Fibroblast of skin of back (primary cell): Measurements from ENCODE around the gene TIAM2.

Experiments
- DNase-seq: peaks from one replicate; pipeline ENCODE4 v3.0.0-alpha.2; 2013

TIAM2 gene

GRCh38 chr6:155132617-155133016 lies 137.5 kb downstream of the TIAM2 start:
- DNase-seq = no peak

DNA sequence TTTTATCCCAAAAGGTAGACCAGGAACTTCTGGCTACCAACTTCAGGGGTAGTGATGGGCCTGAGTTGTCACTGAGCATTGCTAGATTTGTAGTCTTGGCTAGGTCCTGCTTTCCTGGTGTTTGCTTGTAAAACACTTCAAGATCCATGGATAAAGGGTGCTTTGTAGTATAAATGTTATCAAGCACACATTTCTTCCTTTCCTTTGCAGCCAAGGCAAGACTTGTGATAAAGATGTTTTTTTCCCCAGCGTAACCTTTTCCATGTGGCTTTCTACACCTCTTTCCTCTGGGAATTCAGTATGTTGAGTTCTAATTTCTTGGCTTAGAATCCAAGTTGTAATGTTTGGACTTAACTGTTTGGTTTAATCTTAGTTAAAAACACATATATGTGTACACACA lies 145.9 kb downstream of the TIAM2 start:
- DNase-seq = no peak

DNA sequence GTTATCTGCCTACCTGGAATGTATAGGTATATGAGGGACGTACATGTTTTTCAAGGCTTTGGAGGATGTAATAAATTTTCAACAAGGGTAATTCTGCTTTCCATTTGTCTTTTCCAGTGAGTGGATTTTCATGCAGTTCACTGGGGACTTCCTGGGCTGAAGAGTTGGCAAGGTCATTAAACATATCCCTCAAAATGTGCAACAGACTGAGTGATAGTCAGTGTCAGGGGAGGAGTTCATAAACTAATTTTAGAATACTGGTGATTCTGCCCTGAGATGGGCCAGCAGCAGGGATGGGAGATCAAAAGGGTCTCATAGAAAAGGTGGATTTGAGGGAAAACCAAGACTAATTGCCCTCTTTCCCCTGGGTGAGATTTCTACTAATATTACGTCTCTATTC lies 146.4 kb downstream of the TIAM2 start:
- no peak for DNase-seq

DNA sequence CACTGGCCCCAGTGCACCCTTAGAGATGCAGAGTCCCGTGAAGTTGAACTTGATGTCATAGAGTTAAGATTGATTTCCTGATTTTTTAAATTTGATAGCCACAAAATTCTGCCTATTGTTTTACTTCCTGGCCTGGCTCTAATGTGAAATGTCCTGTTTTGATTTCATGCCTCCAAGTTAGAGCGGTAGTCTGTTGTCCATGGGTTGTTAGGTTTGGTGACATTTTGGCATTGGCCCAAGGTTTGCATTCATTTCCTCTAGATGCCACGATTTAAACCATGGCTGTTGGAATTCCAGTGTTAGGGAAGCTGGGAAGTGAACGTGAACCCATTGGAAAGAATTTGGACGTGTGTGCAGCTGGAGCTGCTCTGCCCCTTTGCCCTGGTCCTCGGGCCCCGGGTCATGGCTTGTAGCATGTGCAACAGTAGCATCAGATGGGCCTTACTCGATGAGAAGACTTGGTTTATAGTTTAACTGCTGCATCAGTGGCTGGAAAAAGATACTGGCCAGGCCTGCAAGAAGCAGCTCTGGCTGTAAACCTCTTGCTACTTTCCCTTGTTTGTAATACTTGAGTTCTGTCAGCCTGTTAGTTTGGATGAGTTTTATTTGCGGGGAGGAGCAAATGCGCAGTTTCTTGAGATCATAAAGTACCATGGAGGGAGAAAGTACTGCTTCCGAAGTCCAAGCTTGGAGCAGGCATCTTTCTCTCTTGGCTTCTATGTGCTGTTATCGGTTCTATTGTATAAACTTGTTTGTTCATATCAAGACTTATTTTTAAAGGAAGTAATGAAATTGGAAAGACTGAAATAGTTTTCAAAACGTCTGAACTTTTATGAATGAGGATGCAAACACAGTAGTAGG lies 147.3 kb downstream of the TIAM2 start:
- DNase-seq = peak; percentile 46

DNA sequence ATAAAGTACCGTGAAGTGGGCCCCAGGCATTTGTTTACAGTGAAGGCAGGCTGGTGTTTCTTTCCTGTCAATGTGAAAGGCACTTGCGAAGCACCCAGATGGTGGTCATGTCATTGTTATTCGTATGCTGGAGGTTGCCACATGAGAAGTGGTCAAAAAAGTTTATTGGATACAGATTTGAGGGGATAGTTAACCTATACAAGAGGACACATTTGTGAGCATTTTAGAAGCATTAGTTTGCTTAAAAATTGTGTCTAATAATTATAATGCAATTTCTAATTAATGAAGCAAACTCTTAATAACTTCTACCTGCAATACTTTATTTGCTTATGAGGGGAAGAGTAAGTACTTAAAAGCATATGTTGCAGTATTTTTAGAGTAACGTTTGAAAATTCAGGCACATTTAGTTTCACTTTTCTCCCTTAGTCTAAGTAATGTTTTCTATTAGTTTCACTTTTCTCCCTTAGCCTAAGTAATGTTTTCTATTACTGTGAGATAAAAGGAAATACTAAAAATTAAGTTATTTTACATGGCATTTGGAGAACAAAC lies 148.0 kb downstream of the TIAM2 start:
- no peak for DNase-seq

- no peak for DNase-seq
These were observed 148.5 kb downstream of the TIAM2 start for GRCh38 chr6:155143578-155144106.

DNA sequence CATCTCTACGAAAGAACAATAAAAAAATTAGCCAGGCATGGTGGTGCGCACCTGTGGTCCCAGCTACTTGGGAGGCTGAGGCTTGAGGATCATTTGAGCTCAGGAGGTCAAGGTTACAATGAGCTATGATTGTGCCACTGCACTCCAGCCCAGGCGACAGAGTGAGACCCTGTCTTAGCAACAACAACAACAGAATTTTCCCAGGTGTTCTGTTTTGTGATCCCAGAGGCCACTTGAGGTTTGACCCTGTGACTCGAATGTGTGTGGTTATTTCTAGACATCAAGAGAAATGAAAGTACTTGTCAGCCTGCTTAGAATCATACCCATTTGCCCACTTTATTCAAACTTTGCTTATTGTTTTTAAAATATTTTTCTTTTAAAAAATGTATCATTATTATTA lies 151.1 kb downstream of the TIAM2 start:
- DNase-seq = no peak

GRCh38 chr6:155147958-155148663 lies 153.0 kb downstream of the TIAM2 start:
- DNase-seq = no peak

- DNase-seq = no peak
These were observed 156.0 kb downstream of the TIAM2 start for GRCh38 chr6:155150967-155151671.

- DNase-seq = no peak
These were observed 157.3 kb downstream of the TIAM2 start for GRCh38 chr6:155152211-155153076.

DNA sequence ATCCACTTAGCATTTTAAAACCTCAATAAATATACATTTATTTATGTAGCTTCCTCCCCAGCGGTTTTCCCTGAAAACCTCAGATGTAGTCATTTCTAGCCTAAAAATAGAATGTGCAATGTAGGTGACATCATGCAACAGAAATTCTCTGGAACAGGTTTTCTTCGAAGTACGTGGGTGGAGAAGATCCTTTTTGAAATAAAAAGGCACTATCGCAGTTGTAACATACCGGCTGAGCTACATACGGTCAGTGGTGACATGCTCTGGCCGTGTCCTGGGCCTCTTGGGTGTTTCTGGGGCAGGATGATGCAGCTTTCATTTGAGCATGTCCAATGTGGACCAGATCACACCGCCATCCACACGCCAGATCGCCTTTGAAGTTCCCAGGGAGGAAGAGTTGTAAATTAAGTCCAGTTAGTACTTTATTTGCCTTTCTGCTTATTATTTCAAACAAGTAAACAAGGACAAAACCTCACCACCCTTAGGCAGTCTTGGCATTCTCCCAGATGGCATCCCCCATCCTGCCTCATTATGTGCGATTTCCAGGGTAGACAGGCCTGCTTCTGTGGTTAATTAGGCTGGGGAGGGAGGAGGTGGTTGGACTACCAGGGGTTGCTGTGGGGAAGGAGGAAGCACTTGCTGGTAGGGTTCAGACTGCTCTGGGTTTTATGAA lies 159.2 kb downstream of the TIAM2 start:
- DNase-seq = peak; percentile 94

DNA sequence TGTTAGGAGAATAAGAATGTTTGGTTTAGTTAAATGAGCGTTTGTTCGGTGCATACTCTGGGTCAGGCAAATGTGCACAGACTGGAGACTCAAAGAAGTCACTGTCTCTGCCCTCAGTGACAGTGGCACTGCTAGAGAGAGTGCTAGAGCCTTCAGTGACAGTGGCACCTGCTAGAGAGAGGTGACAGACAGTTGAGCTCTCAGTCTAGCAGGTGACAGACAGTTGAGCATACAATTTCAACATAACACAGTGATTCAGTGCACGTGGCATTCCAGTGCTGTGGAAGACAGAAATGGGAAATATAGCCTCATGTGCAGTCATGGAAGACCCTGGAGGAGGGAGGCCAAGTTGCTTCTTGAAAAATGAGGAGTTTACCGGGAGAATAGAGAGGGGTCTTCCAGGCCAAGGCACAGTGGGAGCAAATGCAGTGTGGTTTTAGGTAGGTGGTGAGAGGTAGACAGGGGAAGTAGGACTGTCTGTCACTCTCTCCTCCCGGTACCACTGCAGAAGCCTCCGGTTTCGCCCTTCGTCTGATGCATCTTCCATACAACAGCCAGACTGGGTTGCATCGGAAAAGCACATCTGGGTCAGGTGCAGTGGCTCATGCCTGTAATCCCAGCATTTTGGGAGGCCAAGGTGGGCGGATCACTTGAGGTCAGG lies 160.8 kb downstream of the TIAM2 start:
- no peak for DNase-seq

DNA sequence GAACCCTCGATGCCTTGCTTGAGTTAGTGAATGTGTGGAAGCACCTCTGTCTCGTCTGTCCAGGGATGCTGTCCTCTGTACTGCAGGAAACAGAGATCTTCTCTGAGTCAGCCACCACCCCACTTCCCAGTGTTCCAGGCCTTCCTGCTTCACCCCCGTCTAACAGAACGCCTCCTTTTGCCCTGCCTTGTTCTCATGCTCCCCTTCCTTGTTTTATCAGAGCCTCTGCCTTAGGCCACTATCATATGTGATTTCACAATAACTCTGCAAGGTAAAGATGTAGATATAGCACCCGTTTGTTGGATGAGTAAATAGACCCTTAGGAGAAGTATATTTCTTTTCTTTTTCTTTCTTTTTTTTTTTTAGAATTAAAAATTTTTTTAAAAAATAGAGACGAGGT lies 162.0 kb downstream of the TIAM2 start:
- no peak for DNase-seq

GRCh38 chr6:155158030-155158843 lies 163.1 kb downstream of the TIAM2 start:
- DNase-seq = peak; percentile 86

DNA sequence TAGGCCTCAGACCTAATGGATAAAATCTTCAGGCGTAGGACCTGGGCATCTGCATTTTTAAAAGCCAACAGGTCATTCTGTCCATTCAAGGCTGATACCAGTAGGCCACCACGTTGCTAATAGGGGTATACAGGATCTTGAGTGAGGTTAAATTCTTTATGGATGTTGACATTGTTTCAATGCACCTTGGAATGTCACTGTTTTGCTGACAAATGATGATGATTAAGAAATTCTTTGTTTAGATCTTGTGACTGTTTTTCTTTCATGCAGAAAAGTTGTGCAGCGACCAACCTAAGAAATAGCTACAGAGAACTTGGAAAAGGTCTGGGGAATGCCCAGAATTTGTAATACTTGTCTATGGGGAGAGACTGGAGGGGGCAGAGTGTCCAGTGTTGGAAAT lies 167.6 kb downstream of the TIAM2 start:
- peak; percentile 40 for DNase-seq

- no peak for DNase-seq
These were observed 168.5 kb downstream of the TIAM2 start for GRCh38 chr6:155163601-155164000.

DNA sequence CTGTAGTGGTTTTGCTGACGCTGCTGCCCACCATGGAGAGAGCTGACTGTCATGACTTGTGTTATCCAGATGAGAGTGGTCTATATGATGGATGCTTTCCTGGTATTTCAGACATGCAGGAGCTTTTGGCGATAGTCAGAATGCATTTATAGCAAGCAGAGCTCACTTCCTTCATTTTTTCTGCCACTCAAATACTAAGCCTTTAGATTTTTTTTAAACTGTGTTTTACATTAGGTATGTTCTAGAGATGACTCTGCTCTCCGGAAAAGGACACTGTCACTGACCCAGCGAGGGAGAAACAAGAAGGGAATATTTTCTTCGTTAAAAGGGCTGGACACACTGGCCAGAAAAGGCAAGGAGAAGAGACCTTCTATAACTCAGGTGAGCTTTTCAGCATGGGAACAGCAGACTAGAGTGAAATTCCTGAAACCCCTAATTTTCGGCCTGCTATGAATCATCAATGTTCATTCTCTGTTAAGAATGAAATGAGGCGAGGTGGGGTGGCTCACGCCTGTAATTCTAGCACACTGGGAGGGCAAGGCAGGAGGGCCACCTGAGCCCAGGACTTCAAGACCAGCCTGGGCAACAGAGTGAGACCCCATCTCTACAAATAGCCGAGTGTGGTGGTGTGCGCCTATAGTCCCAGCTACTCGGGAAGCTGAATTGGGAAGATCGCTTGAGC lies 170.1 kb downstream of the TIAM2 start:
- no peak for DNase-seq

DNA sequence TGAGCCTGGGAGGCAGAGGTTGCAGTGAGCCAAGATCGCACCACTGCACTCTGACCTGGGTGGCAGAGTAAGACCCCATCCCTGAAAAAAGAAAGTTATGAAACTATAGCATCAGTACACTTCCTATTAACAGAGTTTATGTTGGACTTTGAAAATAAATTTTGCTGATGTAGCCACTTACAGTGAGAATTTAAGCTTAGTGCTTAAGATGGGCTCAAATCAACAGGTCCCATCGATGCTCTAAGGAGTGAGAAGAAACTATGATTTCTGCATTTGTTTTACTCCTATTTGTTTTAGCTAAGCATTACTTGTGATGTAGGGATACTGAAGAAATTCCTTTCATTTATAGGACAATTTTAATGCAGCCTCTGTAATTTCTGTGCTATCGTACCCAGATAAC lies 175.4 kb downstream of the TIAM2 start:
- DNase-seq = no peak

DNA sequence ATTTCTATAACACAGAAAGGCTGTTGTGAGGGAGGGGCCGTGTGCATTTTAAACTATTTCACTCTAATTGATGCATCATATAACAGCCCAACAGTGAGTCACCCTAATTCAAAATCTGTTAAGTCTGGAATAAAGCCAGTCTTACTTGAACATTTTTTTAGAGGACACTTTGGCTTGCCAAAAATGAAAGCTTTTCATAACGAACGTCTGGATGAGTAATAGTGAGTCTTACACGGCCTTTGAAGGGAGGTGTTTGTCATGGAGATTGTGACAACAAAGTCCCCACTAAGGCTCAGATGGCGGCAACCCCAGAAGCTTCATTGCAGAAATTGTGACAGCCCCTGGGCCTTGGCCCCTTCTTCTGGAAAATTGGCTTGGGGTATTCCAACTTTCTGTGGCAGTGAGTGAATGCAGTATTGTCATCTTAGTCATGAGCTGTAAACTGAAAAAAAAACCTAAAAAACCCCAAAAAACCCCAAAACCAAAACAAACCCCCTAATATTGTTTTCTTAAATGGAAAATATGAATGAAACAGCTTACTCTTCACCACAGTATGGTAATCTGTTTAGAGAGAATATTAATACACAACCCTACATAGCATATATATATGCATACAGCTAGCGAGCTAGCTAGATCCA lies 176.1 kb downstream of the TIAM2 start:
- peak; percentile 99 for DNase-seq
